Astrocyte (in vitro differentiated cells and primary cell): ENCODE data around the gene PGS1.

ENCODE experiments used
- CTCF ChIP-seq: IDR thresholded peaks from 2 replicates; pipeline ENCODE4 v1.5.1; 2011; ENCODE audit warnings: low read depth, mild to moderate bottlenecking, inconsistent platforms, low read length, moderate library complexity; ENCODE audit not compliant: insufficient read depth
- EZH2 ChIP-seq: IDR thresholded peaks from 2 replicates; pipeline ENCODE4 v1.6.1; 2012; ENCODE audit warnings: mild to moderate bottlenecking, low read length, inconsistent platforms; ENCODE audit not compliant: insufficient read depth

- TF ChIP-seq CTCF = no peak
- TF ChIP-seq EZH2 = no peak
Measured at GRCh38 chr17:78346605-78347250, 31.7 kb upstream of the PGS1 start.
